ENCODE measurements around the gene C10orf95.

Gene C10orf95

DNA sequence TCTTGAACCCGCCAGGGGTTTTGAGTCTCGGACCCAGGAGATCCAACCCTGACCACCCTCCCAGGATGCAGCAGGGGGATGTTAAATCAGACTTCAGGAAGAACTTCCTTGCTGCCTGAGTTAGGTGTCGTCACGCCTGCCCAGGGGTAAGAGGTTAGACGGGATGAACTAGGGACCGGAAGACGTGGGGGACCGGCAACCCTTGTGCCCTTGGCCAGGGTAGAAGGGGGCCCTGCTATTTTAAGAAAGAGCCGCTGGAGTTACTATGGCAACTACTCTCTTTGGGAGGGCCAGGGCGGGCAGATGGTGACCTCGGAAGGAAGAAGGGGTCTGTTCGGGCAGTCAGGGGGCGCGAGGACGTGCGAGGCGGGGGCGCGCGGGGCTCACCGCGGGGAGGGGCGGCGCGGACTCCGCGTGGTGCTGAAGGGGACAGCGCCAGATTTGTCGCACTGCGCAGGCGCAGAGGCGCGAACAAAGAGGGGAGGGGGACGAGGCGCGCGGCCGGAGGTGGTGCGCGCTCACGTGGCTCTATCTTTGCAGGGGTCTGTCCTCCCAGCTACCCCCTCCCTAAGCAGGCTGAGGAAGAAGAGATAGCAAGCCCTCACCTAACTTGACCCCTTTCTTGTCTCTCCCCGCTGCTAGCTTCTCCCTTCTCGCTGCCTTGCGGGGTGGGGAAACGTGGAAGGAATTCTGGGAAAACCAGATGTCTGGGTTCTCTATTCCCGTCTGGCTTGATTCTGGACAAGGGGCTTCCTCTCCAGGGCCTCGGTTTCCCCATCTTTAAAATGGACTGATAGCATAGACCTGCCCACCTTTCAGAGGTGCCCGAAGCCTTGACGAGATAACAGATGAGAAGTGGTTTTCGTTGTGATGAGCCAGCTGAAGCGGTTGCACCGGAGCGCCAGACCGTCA, 31.8 kb downstream of the C10orf95 start:
- no peak overlapping the region for H3K9ac ChIP-seq (ENCODE audit: low read length)
- peak overlapping the region; percentile 70 for H3K4me3 ChIP-seq (ENCODE audit: low read length)
- H3K36me3 ChIP-seq (ENCODE audit: control insufficient read depth, insufficient read depth, low read length), result no peaks in the 10 kb centered on the region
- H3K4me1 ChIP-seq (ENCODE audit: control insufficient read depth, insufficient read depth, low read length), result peaks cover 33% of the 10 kb centered on the region
- no peaks in the 10 kb centered on the region for H3K9me3 ChIP-seq (ENCODE audit: control insufficient read depth, low read length)
- H3K27me3 ChIP-seq (ENCODE audit: control insufficient read depth, insufficient read depth, low read length), result peaks cover 26% of the 10 kb centered on the region

DNA sequence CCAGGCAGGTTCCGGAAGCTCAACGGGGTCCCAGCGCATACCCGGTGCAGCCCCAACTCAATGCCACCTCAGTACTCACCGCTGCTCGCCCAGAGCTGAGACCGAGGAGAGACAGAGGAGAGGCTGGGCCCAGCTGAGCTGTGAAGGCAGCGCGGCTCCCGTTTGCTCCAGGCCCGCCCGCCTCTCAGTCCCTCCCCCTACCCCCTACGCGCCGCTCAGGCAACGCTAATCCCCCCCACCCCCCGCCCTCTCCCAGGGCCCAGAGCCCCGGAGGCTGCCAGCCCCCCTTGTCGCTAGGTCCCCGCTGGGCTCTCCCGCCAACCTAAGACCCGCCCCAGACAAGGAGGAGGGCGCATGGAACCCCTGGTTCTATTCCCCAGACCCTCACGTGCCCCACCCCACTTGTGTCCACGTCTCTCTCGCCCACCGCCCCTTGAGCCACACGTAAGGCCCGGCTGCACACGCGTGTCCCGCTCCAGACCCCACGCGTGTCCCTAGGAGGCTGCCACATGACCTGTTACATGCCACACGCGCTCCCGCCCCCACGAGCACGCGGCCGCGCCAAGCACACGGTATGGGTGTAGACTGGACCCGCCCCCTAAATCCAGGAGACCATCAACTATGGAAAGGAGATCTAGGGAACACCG, 32.6 kb downstream of the C10orf95 start, which contains the start of gene PSD:
Gene PSD (minus strand): TSS at position 164 of the 647 bp plus-strand sequence. CDS start 1,747 bp downstream, outside the sequence.
- Histone ChIP-seq H3K4me1 (ENCODE audit: control insufficient read depth, insufficient read depth, low read length) (peaks cover 33% of the 10 kb centered on the region), H3K9me3 (ENCODE audit: control insufficient read depth, low read length) (no peaks in the 10 kb centered on the region), H3K36me3 (ENCODE audit: control insufficient read depth, insufficient read depth, low read length) (no peaks in the 10 kb centered on the region), H3K4me3 (ENCODE audit: low read length) (peak within 1 kb of the TSS; percentile 70), H3K9ac (ENCODE audit: low read length) (no peak within 1 kb of the TSS), H3K27me3 (ENCODE audit: control insufficient read depth, insufficient read depth, low read length) (peaks cover 26% of the 10 kb centered on the region)

DNA sequence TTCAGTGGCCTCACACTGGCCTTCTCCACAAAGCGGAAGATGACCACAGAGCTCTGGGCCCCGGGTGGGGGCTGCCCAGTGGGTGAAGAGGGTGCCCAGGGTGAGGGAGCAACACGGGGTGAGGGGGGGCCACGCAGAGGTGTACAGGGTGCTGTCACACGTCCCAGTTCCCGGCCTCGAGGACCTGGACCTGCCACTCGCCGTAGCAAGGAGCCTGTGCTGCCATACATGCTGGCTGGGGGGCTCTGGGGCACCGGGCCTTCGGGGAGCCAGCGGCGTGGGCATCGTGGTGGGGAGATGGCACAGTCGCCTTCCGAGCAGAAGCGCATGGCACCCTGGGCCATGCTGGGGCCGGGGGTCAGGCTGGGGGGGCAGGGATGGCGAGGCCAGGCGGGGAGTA, 34.6 kb downstream of the C10orf95 start:
- H3K4me3 ChIP-seq (ENCODE audit: low read length), result no peak overlapping the region
- H3K36me3 ChIP-seq (ENCODE audit: control insufficient read depth, insufficient read depth, low read length), result no peaks in the 10 kb centered on the region
- H3K27me3 ChIP-seq (ENCODE audit: control insufficient read depth, insufficient read depth, low read length), result peaks cover 41% of the 10 kb centered on the region
- H3K4me1 ChIP-seq (ENCODE audit: control insufficient read depth, insufficient read depth, low read length), result peaks cover 16% of the 10 kb centered on the region
- no peak overlapping the region for H3K9ac ChIP-seq (ENCODE audit: low read length)
- H3K9me3 ChIP-seq (ENCODE audit: control insufficient read depth, low read length), result no peaks in the 10 kb centered on the region

DNA sequence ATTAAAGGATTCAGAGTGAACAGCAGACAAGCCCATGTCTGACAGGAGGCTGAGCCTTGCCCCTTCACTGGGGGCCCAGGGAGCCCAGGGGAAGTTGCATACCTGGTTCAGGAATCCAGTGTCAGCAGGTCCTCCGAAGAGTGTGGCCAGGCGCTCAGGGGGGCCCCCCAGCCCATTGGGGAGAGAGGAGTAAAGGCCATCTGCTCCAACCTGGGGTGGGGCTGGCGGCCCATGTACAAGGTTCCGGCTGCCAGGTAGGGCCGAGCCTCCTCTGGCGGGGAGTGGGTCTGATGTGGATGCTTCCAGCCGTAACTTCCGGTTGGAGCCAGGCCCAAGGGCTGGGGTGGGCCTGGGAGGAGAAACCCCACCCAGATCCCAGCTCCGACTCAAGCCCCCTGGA, 35.1 kb downstream of the C10orf95 start:
- H3K4me3 ChIP-seq (ENCODE audit: low read length), result no peak overlapping the region
- peaks cover 16% of the 10 kb centered on the region for H3K4me1 ChIP-seq (ENCODE audit: control insufficient read depth, insufficient read depth, low read length)
- H3K9me3 ChIP-seq (ENCODE audit: control insufficient read depth, low read length), result no peaks in the 10 kb centered on the region
- H3K36me3 ChIP-seq (ENCODE audit: control insufficient read depth, insufficient read depth, low read length), result no peaks in the 10 kb centered on the region
- peaks cover 45% of the 10 kb centered on the region for H3K27me3 ChIP-seq (ENCODE audit: control insufficient read depth, insufficient read depth, low read length)
- no peak overlapping the region for H3K9ac ChIP-seq (ENCODE audit: low read length)

DNA sequence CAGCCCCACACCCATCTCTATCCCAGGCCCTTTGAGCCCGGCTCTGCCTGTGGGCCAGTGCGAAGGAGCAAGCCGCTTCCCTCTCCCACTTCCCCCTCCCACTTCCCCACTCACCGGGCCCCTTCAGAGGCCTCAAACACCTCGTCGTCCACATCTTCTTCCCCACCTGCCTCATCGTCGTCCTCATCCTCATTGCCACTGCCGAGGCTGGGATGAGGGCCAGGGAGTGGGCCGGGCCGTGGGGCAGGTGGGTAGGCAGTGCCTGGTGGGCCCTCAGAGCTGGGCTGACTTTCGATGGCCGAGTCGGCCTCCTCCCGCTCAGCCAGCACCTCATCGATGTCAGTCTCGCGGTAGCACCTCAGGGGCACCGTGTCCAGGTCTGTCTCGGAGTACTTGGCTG, 36.6 kb downstream of the C10orf95 start:
- Histone ChIP-seq H3K36me3 (ENCODE audit: control insufficient read depth, insufficient read depth, low read length) (no peaks in the 10 kb centered on the region), H3K27me3 (ENCODE audit: control insufficient read depth, insufficient read depth, low read length) (peaks cover 60% of the 10 kb centered on the region)

DNA sequence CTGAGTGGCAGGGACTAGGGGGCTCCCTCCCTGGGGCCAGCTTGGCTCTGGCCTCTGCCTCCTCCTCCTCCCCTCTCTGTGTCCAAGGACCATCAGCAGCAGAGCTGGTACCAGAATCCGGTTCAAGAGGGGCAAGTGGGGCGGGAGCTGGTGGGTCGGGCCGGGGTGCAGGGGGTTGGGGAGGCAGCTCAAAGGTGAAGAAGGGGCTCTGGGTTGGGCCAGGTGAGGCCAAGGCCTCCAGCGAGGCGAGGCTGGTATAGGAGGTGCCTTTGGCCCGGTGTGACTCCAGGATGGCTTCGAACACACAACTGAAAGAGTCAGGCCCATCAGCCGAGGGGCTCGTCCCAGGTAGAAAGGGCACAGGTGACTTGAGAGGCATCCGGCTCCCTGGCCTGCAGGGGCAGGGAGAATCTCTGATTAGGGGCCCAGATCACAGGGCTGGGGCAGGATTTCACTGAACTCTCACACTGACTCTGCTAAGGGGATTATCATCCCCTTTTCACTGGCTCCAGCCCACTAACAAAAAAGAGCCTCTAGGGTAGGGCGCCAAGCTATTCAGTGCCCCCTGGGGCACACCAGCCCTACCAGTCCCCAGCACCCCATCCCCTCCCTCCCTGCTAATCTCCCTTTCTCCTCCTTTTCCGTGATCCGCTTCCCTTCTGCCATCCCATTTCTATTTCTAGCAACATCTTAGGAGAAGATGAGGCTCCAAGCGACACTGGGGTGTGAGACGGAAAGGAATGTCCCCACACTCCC, 37.4 kb downstream of the C10orf95 start:
- Histone ChIP-seq H3K27me3 (ENCODE audit: control insufficient read depth, insufficient read depth, low read length) (peaks cover 65% of the 10 kb centered on the region), H3K4me3 (ENCODE audit: low read length) (no peak overlapping the region), H3K9ac (ENCODE audit: low read length) (no peak overlapping the region), H3K4me1 (ENCODE audit: control insufficient read depth, insufficient read depth, low read length) (peaks cover 13% of the 10 kb centered on the region), H3K9me3 (ENCODE audit: control insufficient read depth, low read length) (no peaks in the 10 kb centered on the region), H3K36me3 (ENCODE audit: control insufficient read depth, insufficient read depth, low read length) (no peaks in the 10 kb centered on the region)

More for the DNA sequence above, 36.6 kb downstream of the C10orf95 start:
- H3K4me3 ChIP-seq (ENCODE audit: low read length), result no peak overlapping the region
- H3K4me1 ChIP-seq (ENCODE audit: control insufficient read depth, insufficient read depth, low read length), result peaks cover 16% of the 10 kb centered on the region
- H3K9me3 ChIP-seq (ENCODE audit: control insufficient read depth, low read length), result no peaks in the 10 kb centered on the region
- H3K9ac ChIP-seq (ENCODE audit: low read length), result no peak overlapping the region

DNA sequence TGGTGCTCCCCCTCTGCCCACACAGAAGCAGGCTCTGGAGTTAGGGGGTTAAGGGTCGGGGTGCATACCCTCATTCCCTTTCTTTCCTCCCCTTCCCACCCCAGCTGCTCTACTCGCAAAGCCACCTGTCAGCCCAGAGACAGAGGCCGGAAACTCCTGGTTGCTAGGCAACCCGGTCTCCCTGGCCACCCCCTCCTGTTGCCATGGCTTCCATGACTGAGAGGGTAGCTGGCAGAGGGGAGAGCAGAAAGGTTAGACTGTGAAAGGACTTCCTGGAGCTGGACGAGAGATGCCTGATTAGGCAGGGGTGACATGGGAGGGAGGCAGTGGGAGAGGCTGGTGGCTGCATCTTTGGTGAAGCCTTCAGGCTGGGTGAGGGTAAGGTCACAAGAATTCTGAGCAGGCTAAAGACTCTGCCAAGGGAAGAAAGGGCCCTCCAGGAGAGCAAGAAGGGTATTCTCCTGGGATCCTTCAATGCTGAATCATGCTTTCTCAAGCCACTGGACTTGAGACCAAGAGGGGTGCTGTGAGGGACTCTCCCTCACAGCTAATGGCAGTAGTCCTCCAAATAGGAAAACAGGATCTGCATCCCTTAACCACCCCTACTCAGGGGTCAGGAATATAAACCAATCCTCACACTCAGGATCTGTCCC, 38.2 kb downstream of the C10orf95 start:
- no peaks in the 10 kb centered on the region for H3K9me3 ChIP-seq (ENCODE audit: control insufficient read depth, low read length)
- no peaks in the 10 kb centered on the region for H3K36me3 ChIP-seq (ENCODE audit: control insufficient read depth, insufficient read depth, low read length)
- no peak overlapping the region for H3K9ac ChIP-seq (ENCODE audit: low read length)
- H3K4me1 ChIP-seq (ENCODE audit: control insufficient read depth, insufficient read depth, low read length), result peaks cover 16% of the 10 kb centered on the region
- H3K27me3 ChIP-seq (ENCODE audit: control insufficient read depth, insufficient read depth, low read length), result peaks cover 65% of the 10 kb centered on the region
- no peak overlapping the region for H3K4me3 ChIP-seq (ENCODE audit: low read length)

DNA sequence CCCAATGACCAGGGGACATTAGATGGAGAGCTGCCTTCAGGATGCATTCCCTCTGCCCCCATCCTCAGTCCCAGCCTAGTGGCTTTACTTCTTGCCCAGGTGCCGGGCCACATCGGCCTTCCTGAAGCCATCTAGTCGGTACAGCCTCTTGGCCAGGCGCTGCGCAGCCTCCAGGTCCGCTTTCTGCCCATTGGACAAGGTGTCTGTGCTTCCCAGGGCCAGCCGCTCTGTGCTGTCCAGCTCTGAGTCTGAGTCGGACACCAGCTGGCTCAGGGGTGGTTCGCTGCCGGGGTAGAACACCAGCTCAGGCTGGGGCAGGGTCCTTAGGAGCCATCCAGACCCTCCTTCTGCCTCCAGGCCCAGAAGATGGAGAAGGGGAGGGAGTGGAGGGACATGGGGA, 39.0 kb downstream of the C10orf95 start:
- Histone ChIP-seq H3K27me3 (ENCODE audit: control insufficient read depth, insufficient read depth, low read length) (peaks cover 69% of the 10 kb centered on the region), H3K4me1 (ENCODE audit: control insufficient read depth, insufficient read depth, low read length) (peaks cover 16% of the 10 kb centered on the region), H3K36me3 (ENCODE audit: control insufficient read depth, insufficient read depth, low read length) (no peaks in the 10 kb centered on the region), H3K4me3 (ENCODE audit: low read length) (no peak overlapping the region), H3K9ac (ENCODE audit: low read length) (no peak overlapping the region), H3K9me3 (ENCODE audit: control insufficient read depth, low read length) (no peaks in the 10 kb centered on the region)

DNA sequence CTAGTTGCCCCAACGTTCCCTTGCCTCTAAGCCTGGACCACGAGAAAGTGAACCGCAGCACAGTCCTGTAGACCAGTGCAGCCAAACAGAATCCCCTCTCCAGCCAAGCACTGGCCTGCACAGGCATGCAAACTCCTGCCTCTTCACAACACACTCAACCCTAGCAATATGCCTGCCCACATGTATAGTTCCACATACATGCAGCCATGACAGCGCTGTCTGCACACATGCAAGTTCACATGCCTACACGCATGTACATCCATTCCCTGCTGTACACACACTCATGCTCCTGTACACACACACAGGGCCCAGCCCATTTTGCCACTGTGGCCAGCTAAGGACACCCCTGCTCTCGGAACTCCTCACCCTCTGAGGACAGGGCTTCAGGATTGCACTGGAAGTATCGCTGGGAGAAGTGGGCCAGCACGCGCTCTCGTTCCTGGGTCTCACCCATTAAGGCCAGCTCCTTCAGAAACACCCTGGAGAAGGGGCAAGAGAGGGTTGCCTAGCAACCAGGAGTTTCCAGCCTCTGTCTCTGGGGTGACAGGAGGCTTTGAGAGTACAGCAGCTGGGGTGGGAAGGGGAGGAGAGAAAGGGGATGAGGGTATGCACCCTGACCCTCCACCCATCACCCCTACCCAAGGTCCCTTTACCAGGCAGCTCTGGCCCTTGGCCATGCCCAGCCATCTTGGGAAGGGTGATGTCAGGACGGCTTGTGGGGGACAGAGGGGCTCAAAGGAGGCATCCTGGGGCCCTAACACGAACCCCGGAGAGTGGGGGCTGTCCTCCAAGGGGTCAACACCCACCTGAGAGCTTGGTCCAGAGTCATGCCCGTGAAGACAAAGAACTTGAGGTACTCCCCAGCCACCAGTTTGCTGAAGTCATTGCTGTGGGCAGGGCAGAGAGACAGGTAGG, 39.7 kb downstream of the C10orf95 start:
- H3K4me1 ChIP-seq (ENCODE audit: control insufficient read depth, insufficient read depth, low read length), result peaks cover 16% of the 10 kb centered on the region
- H3K9ac ChIP-seq (ENCODE audit: low read length), result no peak overlapping the region
- no peak overlapping the region for H3K4me3 ChIP-seq (ENCODE audit: low read length)
- H3K27me3 ChIP-seq (ENCODE audit: control insufficient read depth, insufficient read depth, low read length), result peaks cover 65% of the 10 kb centered on the region
- H3K36me3 ChIP-seq (ENCODE audit: control insufficient read depth, insufficient read depth, low read length), result no peaks in the 10 kb centered on the region
- H3K9me3 ChIP-seq (ENCODE audit: control insufficient read depth, low read length), result no peaks in the 10 kb centered on the region

DNA sequence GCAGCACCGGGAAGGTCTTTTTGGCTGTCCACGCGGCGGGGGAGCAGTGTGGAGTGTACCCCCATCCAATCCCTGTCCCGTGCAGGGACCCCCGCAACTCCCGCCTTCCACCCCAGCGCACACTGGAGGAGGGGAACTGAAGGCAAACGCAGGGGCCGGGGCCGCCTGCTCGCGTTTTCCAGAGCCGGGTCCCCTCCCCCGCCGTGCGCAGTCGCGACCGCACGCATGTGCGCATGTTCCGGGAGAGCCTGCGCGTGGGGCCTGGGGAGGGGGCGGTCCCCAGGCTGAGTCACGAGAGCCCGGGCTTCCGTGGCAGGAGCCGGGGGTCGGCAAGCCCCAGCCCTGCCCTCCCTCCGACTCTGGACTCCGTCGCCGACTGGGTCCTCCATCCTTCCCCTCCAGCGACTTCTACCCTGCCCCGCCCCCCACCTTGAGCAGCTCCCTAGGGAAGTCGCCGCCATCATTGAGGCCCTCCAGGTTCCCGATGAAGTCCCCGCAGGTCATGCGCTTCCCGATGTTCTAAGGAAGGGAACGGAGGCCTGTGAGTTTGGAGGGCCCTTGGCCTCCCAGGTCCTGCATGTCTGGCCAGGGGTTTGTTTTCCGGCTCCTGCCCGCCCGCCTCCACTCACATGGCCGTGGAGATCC, 40.8 kb downstream of the C10orf95 start:
- H3K36me3 ChIP-seq (ENCODE audit: control insufficient read depth, insufficient read depth, low read length), result no peaks in the 10 kb centered on the region
- no peak overlapping the region for H3K4me3 ChIP-seq (ENCODE audit: low read length)
- H3K27me3 ChIP-seq (ENCODE audit: control insufficient read depth, insufficient read depth, low read length), result peaks cover 63% of the 10 kb centered on the region
- peaks cover 16% of the 10 kb centered on the region for H3K4me1 ChIP-seq (ENCODE audit: control insufficient read depth, insufficient read depth, low read length)
- peak overlapping the region; percentile 3 for H3K9ac ChIP-seq (ENCODE audit: low read length)
- no peaks in the 10 kb centered on the region for H3K9me3 ChIP-seq (ENCODE audit: control insufficient read depth, low read length)

All from mucosa of stomach (tissue), 1 donor.